HG03139 (cell line): ENCODE measurements around the gene ZNF106.

Experiments used
- ATAC-seq: cut with Tn5 transposase; IDR thresholded peaks from one replicate; pipeline ENCODE4 v1.9.1; 2021; ENCODE audit not compliant: unreplicated experiment

Gene ZNF106

GRCh38 chr15:42482701-42483100 lies 8.2 kb downstream of the ZNF106 start:
- ATAC-seq = no peak

- no peak for ATAC-seq
Observed at GRCh38 chr15:42474827-42475226, 16.1 kb downstream of the ZNF106 start.

GRCh38 chr15:42471002-42471401 lies 19.9 kb downstream of the ZNF106 start:
- ATAC-seq = no peak

GRCh38 chr15:42465520-42466259 lies 25.3 kb downstream of the ZNF106 start:
- no peak for ATAC-seq

GRCh38 chr15:42461261-42461660 lies 29.7 kb downstream of the ZNF106 start:
- no peak for ATAC-seq

- no peak for ATAC-seq
Observed at GRCh38 chr15:42457445-42458442, 33.2 kb downstream of the ZNF106 start.

- no peak for ATAC-seq
Observed at GRCh38 chr15:42456971-42457370, 34.0 kb downstream of the ZNF106 start.

- no peak for ATAC-seq
Observed at GRCh38 chr15:42456531-42456930, 34.4 kb downstream of the ZNF106 start.

- no peak for ATAC-seq
Observed at GRCh38 chr15:42453826-42454225, 37.1 kb downstream of the ZNF106 start.

- no peak for ATAC-seq
Observed at GRCh38 chr15:42450425-42450790, 40.5 kb downstream of the ZNF106 start.

GRCh38 chr15:42449770-42450424 lies 41.0 kb downstream of the ZNF106 start:
- ATAC-seq = no peak

GRCh38 chr15:42448281-42448680 lies 42.7 kb downstream of the ZNF106 start:
- no peak for ATAC-seq

- ATAC-seq = no peak
Observed at GRCh38 chr15:42447599-42447998, 43.3 kb downstream of the ZNF106 start.

GRCh38 chr15:42445551-42445950 lies 45.4 kb downstream of the ZNF106 start:
- ATAC-seq = no peak

- no peak for ATAC-seq
Observed at GRCh38 chr15:42444415-42445063, 46.4 kb downstream of the ZNF106 start.

GRCh38 chr15:42427429-42428223 lies 63.3 kb downstream of the ZNF106 start:
- no peak for ATAC-seq

GRCh38 chr15:42421376-42421775 lies 69.6 kb downstream of the ZNF106 start:
- ATAC-seq = no peak

GRCh38 chr15:42419369-42419768 lies 71.6 kb downstream of the ZNF106 start:
- ATAC-seq = no peak

- ATAC-seq = no peak
Observed at GRCh38 chr15:42413920-42414319, 77.0 kb downstream of the ZNF106 start.

GRCh38 chr15:42411884-42412283 lies 79.1 kb downstream of the ZNF106 start:
- ATAC-seq = no peak
